ENCODE measurements around the gene ALKBH6.

The ALKBH6 gene

DNA sequence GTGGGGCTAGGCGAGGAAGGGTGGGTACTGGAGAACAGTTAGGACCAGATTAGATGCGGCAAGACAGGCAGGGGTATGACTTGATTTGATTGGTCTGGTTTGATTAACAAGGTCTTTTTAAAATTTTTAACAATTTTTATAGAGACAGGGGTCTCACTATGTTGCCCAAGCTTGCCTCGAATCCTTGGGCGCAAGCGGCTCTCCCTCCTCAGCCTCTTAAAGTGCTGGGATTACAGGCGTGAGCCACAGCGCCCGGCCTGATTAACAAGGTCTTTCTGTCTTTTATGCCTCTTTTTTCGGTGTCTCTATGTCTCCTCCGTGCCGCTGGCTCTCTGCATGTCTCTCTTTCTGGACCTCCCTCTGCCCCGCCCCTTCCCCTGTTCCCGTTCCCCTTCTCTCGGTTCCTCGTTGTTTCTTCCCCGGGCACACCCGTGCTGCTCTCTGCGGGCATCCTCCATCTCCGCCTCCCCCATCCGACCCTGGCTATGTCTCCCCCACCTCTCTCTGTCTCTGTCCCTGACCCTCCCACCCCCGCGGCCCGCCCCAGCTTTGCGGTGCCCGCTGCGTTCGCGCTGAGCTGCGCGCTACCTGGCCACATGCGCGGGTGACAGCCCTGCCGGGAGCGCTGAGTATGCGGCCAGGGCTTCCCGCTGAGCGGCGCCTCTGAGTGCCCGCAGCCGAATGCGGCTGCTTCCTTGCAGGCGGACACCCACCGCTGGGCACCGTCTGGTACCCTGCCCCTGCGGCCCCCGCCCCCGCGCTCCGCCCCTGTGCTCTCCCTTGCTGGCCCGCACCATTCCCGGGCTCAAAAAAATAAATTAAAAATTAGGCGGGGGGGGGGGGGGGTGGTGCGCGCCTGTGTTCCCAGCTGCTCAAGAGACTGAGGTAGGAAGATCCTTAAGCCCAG lies 27.1 kb downstream of the ALKBH6 start (continued):
- TF ChIP-seq ZNF416 (tag by site-specific recombination; IDR thresholded peaks at IDR 0.05) (no peak), ZNF670 (tag by site-specific recombination; IDR thresholded peaks at IDR 0.05; ENCODE audit: low read depth) (no peak), ZNF658 (tag by site-specific recombination; IDR thresholded peaks at IDR 0.05) (no peak), ZNF629 (tag by site-specific recombination; IDR thresholded peaks at IDR 0.05) (peak; percentile 19), ZBTB11 (tag by site-specific recombination; conservative IDR thresholded peaks at IDR 0.05; ENCODE audit: low read depth) (peak; percentile 91), ZNF701 (tag by site-specific recombination; IDR thresholded peaks at IDR 0.05) (0 out of 2 replicates have a peak, but pooled peaks have one; percentile 11), GLIS1 (tag by site-specific recombination; IDR thresholded peaks at IDR 0.05) (peak; percentile 64), ZBTB6 (tag by site-specific recombination; IDR thresholded peaks at IDR 0.05) (peak; percentile 83; the same call in 1 of the 2 replicates), IKZF3 (tag by site-specific recombination; IDR thresholded peaks at IDR 0.05) (peak; percentile 50; the same call in 1 of the 2 replicates), ZNF16 (tag by site-specific recombination; IDR thresholded peaks at IDR 0.05; ENCODE audit: low read depth) (no peak), ZFP3 (tag by site-specific recombination; IDR thresholded peaks at IDR 0.05; ENCODE audit: low read depth) (no peak), ZNF843 (tag by site-specific recombination; IDR thresholded peaks at IDR 0.05) (peak; percentile 48; the same call in 1 of the 2 replicates), ZNF266 (tag by site-specific recombination; IDR thresholded peaks at IDR 0.05; ENCODE audit: low read depth) (peak; percentile 64; the same call in 1 of the 2 replicates), ZNF146 (tag by site-specific recombination; IDR thresholded peaks at IDR 0.05) (peak; percentile 95), ZBTB20 (tag by site-specific recombination; IDR thresholded peaks at IDR 0.05) (peak; percentile 95), SP3 (tag by site-specific recombination; IDR thresholded peaks at IDR 0.05) (peak; percentile 91), KLF7 (tag by site-specific recombination; IDR thresholded peaks at IDR 0.05; ENCODE audit: borderline replicate concordance) (peak; percentile 77; the same call in 1 of the 2 replicates), ZNF114 (tag by site-specific recombination; IDR thresholded peaks at IDR 0.05) (no peak), ZNF133 (tag by site-specific recombination; IDR thresholded peaks at IDR 0.05) (no peak; the same call in none of the 2 replicates), HOXA7 (CRISPR knock-in tag; IDR thresholded peaks at IDR 0.05; ENCODE audit: borderline replicate concordance) (no peak)
- TF ChIP-seq, protein P1, sequence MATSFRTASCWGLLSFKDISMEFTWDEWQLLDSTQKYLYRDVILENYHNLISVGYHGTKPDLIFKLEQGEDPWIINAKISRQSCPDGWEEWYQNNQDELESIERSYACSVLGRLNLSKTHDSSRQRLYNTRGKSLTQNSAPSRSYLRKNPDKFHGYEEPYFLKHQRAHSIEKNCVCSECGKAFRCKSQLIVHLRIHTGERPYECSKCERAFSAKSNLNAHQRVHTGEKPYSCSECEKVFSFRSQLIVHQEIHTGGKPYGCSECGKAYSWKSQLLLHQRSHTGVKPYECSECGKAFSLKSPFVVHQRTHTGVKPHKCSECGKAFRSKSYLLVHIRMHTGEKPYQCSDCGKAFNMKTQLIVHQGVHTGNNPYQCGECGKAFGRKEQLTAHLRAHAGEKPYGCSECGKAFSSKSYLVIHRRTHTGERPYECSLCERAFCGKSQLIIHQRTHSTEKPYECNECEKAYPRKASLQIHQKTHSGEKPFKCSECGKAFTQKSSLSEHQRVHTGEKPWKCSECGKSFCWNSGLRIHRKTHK (tag by site-specific recombination; IDR thresholded peaks at IDR 0.05) = no peak
- TF ChIP-seq, protein P2, sequence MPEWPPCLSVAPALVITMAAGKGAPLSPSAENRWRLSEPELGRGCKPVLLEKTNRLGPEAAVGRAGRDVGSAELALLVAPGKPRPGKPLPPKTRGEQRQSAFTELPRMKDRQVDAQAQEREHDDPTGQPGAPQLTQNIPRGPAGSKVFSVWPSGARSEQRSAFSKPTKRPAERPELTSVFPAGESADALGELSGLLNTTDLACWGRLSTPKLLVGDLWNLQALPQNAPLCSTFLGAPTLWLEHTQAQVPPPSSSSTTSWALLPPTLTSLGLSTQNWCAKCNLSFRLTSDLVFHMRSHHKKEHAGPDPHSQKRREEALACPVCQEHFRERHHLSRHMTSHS (tag by site-specific recombination; IDR thresholded peaks at IDR 0.05) = no peak
- TF ChIP-seq, protein P3, sequence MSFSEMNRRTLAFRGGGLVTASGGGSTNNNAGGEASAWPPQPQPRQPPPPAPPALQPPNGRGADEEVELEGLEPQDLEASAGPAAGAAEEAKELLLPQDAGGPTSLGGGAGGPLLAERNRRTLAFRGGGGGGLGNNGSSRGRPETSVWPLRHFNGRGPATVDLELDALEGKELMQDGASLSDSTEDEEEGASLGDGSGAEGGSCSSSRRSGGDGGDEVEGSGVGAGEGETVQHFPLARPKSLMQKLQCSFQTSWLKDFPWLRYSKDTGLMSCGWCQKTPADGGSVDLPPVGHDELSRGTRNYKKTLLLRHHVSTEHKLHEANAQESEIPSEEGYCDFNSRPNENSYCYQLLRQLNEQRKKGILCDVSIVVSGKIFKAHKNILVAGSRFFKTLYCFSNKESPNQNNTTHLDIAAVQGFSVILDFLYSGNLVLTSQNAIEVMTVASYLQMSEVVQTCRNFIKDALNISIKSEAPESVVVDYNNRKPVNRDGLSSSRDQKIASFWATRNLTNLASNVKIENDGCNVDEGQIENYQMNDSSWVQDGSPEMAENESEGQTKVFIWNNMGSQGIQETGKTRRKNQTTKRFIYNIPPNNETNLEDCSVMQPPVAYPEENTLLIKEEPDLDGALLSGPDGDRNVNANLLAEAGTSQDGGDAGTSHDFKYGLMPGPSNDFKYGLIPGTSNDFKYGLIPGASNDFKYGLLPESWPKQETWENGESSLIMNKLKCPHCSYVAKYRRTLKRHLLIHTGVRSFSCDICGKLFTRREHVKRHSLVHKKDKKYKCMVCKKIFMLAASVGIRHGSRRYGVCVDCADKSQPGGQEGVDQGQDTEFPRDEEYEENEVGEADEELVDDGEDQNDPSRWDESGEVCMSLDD (tag by site-specific recombination; IDR thresholded peaks at IDR 0.05) = peak; percentile 77
- TF ChIP-seq, protein P4, sequence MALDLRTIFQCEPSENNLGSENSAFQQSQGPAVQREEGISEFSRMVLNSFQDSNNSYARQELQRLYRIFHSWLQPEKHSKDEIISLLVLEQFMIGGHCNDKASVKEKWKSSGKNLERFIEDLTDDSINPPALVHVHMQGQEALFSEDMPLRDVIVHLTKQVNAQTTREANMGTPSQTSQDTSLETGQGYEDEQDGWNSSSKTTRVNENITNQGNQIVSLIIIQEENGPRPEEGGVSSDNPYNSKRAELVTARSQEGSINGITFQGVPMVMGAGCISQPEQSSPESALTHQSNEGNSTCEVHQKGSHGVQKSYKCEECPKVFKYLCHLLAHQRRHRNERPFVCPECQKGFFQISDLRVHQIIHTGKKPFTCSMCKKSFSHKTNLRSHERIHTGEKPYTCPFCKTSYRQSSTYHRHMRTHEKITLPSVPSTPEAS (tag by site-specific recombination; IDR thresholded peaks at IDR 0.05) = 0 out of 2 replicates have a peak, but pooled peaks have one; percentile 11

Measured in HEK293 (cell line).